Activated T-cell treated with anti-CD3 and anti-CD28 coated beads for 1 hour (primary cell): ENCODE results near the gene LNP1.

Source experiments
- DNase-seq: peaks from one replicate; pipeline ENCODE4 v3.0.0-alpha.2; 2020; ENCODE audit warnings: low read depth

LNP1 gene

GRCh38 chr3:100399341-100400071 lies 1.8 kb upstream of the LNP1 start:
- no peak for DNase-seq

DNA sequence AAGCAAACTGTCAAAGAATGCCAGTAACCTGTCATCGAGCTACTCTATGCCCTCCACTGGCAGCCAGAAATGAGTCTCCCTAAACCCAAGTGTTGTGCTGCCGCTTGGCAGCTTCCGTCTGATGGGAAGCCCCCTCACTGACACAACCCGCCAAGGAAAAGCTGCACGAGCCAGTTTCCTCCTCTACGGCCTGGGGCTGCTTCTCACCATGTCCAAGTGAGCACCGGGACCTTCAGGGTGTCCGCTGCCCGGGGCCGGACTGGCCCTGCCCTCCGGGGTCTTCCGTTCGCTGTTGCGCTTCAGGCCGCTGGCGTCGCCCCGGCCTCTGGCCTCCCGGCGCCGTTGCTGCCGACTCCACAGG lies 940 bp upstream of the LNP1 start:
- peak; percentile 16 for DNase-seq

DNA sequence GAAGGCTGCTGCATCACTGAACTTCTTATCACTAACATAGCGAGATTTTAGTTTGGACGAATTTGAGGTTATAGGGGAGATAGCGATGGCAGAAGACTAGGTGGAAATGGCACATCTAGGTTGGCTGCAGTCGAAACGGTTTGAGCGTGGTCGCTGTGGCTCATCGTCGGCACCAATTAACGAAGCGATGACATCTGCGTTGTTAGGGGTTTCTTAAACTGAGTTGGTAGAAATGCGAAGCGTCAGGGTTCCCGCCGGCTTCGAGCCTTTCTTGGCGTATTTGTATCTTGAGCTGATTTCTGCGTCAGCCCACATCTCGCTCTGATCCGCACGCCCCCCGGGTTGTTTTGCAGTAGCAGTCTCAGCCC lies 319 bp downstream of the LNP1 start:
- peak; percentile 30 for DNase-seq

DNA sequence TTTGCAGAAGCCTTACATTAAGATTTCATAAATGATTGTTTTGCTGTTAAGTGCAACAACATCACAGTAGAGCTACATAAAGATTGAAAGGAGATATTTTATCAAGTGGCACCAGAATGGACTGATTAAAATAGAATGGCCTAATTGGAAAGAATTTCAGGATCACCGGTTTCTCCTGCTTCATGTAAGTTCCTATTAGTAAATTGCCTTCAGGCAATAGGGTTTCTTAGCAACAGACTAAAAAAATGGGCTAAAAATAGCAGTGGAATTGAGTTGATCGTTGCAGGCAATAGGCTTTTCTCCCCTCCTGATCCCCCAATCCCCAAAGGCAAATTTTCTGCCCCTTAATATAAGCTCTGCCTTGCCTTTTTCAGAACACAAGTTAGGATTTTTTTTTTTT lies 917 bp downstream of the LNP1 start:
- DNase-seq, result no peak

GRCh38 chr3:100402891-100403290 lies 1.6 kb downstream of the LNP1 start:
- no peak for DNase-seq

- DNase-seq, result no peak
Observed at GRCh38 chr3:100403362-100404249, 2.3 kb downstream of the LNP1 start.

DNA sequence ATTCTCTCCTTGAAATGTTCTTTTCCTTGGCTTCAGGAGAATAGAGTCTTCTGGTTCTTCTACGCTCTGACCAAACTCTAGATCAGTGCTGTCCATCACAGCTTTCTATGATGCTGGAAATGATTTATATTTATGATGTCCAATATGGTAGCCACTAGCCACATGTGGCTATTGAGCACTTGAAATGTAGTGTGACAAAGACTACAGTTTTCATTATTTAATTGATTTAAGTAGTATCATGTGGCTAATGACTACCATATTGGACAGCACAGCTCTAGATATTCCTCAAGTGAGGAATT lies 2.9 kb downstream of the LNP1 start:
- no peak for DNase-seq

GRCh38 chr3:100407164-100407563 lies 5.8 kb downstream of the LNP1 start:
- no peak for DNase-seq

DNA sequence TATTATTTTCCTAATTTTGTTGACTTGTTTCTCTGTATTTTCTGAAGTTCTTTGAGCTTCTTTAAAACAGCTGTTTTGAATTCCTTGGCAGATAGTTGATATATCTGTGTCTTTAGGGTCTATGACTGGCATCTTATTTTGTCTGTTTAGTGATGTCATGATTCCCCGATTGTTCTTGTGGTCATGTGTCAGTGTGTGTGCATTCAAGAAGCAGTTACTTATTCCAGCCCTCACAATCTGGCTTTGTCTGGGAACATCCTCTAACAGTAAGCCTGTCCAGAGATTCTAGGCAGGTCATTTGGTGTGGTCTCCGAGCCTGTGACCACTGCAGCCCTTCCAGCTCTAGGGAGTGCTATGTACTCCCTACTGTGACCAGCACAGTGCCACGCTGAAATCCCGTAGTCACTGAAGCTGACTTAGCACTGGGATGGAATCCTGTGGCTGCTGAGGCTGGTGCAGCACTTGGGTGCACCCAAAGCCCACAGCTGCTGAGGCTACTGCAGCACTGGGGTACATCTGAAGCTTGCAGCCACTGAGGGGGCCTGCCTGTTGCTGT lies 6.7 kb downstream of the LNP1 start:
- DNase-seq, result no peak

DNA sequence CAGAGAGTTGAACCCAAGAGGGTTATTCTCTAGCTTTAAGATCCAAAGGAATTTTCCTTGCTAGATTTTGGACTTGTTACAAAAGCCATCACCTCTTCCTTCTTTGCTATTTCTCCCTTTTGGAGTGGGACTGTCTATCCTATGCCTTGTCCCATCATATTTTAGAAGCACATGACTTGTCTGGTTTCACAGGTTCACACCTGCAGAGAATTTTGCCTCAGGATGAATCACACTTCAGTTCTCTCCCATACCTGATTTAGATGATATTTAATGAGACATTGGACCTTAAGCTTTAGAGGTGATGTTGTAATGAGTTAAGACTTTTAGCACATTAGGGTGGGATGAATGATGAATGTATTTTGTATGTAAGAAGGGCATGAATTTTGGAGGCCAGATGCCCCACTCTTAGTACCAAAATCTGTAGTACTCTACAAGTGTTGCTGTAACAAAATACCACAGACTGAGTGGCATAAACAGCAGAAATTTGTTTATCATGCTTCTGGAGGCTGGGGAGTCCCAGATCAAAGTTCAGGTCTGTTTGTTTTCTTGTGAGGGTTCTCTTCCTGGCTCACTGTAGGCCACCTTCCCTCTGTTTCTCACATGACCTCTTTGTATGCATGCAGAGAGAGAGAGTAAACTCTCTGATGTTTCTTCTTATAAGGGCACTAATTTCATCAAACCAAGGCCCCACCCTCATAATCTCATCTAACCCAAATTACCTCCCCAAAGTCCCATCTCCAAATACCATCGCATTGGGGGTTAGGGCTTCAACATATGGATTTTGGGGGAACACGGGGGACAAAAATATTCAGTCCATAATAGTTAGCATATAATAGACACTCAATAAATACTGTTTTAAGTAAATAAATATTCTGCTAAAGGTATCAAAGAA lies 10.0 kb downstream of the LNP1 start:
- no peak for DNase-seq

- DNase-seq, result no peak
Observed at GRCh38 chr3:100412912-100413590, 11.7 kb downstream of the LNP1 start.

DNA sequence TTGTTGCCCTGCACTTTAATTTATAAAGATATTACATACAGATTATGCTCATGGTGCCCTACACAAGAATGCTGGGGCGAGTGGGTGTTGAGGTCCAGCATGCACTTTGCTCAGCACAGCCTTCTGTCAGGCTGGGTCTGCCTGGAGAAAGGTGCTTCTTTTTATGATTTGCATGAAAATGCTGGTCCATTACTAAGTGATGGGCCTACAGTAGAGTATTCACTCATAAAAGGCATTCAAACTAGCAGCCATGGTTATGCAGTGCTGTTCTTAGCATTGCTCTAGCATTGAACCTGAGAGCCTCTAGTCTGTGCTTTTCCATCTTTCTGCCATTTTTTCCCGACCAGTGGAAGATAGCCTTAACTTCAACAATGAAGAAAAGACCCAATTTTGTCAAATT lies 12.3 kb downstream of the LNP1 start:
- no peak for DNase-seq

DNA sequence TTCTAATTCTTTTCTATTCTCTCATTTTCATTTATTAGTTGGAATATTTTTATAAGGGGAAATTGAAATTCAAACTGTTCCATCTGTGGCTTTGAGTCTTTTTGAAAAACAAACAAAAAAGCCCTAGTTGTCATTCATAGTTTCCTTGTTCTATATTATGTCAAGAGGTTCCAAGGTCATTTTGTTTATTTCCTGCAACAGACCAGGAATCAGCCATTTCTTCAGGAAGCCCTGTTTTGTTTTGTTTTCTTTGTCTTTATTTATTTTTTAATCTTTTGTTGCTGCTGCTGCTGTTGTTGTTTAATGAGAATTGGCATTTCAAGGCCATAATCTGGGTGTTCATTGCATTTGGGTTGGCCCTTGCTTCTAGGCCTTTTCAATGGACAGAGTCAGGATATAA lies 14.8 kb downstream of the LNP1 start:
- no peak for DNase-seq

DNA sequence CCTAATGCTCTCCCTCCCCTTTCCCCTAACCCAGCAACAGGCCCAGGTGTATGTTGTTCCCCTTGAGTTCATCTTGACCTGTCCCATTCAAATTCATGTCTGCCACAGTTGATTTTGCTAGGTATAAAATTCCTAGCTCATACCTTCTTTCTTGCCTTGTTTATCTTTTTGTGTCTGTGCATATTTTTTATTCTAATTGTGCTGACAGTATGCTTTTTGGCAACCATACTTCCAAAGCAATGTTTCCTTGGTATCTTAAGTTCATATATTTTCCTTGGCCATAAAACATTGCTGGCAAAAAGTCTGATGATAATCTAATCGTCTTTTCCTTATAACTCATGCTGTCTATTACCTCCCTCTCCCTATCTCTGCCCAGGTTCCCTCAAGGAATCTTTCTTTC lies 15.5 kb downstream of the LNP1 start:
- no peak for DNase-seq

- no peak for DNase-seq
Observed at GRCh38 chr3:100419406-100419805, 18.1 kb downstream of the LNP1 start.

- no peak for DNase-seq
Observed at GRCh38 chr3:100420885-100421284, 19.5 kb downstream of the LNP1 start.

DNA sequence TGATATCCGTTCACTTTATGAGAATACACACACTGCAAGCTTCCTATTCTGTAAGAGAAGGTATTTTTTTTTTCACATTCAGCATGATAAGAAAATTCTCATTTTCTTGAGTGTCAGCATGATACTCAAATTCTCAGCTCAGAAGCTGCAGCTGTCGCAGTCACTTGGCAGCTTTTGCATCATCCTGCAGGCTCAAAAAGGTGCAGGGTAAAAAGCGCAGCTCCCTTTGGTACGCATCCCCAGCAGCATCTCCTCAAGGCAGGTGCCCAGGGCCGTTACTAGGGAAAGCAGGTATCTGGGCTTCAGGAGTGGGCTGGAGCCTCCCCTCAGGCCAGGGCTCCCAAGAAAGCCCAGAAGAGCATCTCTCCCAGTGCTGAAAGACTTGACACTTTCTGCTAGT lies 22.3 kb downstream of the LNP1 start:
- no peak for DNase-seq

- no peak for DNase-seq
Observed at GRCh38 chr3:100424261-100424660, 22.9 kb downstream of the LNP1 start.

DNA sequence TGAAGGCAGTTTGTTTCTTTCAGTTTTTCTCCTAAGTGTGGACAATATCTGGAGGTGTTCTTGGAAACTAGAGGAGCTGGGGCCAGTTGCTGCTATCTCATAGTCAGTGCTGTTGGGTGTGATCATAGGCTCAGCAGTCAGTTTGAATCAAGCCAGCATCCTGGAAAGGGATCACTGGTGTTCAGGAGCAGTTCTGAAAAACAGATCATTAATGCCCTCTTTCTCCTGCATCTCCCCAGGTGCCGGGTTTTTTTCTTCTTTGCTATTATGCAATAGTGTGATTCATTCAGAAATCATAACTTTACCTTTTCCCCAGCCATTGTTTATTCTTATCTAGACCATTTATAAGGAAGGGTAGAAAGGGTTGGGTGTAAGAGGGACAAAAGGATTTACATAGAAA lies 24.0 kb downstream of the LNP1 start:
- DNase-seq, result no peak

DNA sequence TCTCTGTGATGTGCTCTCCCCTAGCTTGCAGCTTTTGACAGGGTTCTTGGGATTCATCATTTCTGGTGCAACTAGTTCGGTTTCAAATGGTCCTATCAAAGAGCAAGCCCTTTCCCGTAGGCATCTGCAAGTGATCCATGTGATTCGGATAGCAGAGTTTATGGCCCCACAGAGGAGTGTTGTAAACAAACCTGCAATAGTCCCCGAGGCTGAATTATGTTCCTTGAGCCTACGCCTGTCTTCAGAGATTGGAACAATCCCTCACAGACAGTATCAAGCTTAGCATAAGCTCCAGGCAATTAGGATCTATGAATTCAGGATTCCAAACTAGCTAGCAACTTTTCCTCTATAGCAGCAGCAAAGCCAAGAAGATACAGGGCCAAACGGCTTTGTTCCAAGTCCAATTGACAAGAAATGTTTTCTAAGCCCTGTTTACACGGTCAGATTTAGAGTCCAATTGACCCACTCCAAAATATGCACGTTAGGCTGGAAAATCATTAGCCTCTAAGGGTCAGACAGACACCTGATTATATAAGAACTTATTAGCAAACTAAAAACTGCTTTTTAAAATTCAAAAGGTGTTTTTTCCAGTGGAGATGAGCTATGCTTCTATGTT lies 24.8 kb downstream of the LNP1 start:
- no peak for DNase-seq

- DNase-seq, result no peak
Observed at GRCh38 chr3:100427699-100428098, 26.4 kb downstream of the LNP1 start.
